IPS-11a (cell line): Measurements from ENCODE around the gene VIPR1.

Experiments used
- H3K4me3 ChIP-seq: one replicate; pipeline ENCODE4 v1.5.1; 2013; ENCODE audit warnings: low read depth, low read length, control low read depth

The VIPR1 gene

GRCh38 chr3:42509111-42509510, 6.7 kb downstream of the VIPR1 start:
- no peak overlapping the region for H3K4me3 ChIP-seq

GRCh38 chr3:42510325-42510724, 7.9 kb downstream of the VIPR1 start:
- H3K4me3 ChIP-seq = no peak overlapping the region

- H3K4me3 ChIP-seq = no peak overlapping the region
Measured at GRCh38 chr3:42511201-42511600, 8.8 kb downstream of the VIPR1 start.

- no peak overlapping the region for H3K4me3 ChIP-seq
Measured at GRCh38 chr3:42511736-42512135, 9.3 kb downstream of the VIPR1 start.

GRCh38 chr3:42513121-42513520, 10.7 kb downstream of the VIPR1 start:
- H3K4me3 ChIP-seq = no peak overlapping the region

GRCh38 chr3:42513521-42513920, 11.1 kb downstream of the VIPR1 start:
- no peak overlapping the region for H3K4me3 ChIP-seq

- no peak overlapping the region for H3K4me3 ChIP-seq
Measured at GRCh38 chr3:42514876-42515275, 12.4 kb downstream of the VIPR1 start.

- H3K4me3 ChIP-seq = no peak overlapping the region
Measured at GRCh38 chr3:42515391-42515916, 13.0 kb downstream of the VIPR1 start.

GRCh38 chr3:42515976-42516375, 13.5 kb downstream of the VIPR1 start:
- no peak overlapping the region for H3K4me3 ChIP-seq

- H3K4me3 ChIP-seq = no peak overlapping the region
Measured at GRCh38 chr3:42516443-42516842, 14.0 kb downstream of the VIPR1 start.

- H3K4me3 ChIP-seq = no peak overlapping the region
Measured at GRCh38 chr3:42517117-42517516, 14.7 kb downstream of the VIPR1 start.

- H3K4me3 ChIP-seq = no peak overlapping the region
Measured at GRCh38 chr3:42518800-42519567, 16.5 kb downstream of the VIPR1 start.

GRCh38 chr3:42519568-42519962, 17.1 kb downstream of the VIPR1 start:
- H3K4me3 ChIP-seq = no peak overlapping the region

- H3K4me3 ChIP-seq = no peak overlapping the region
Measured at GRCh38 chr3:42520336-42520735, 17.9 kb downstream of the VIPR1 start.

GRCh38 chr3:42520906-42521305, 18.5 kb downstream of the VIPR1 start:
- H3K4me3 ChIP-seq = no peak overlapping the region

- H3K4me3 ChIP-seq = no peak overlapping the region
Measured at GRCh38 chr3:42524751-42525150, 22.3 kb downstream of the VIPR1 start.

GRCh38 chr3:42525212-42525611, 22.8 kb downstream of the VIPR1 start:
- H3K4me3 ChIP-seq = no peak overlapping the region

GRCh38 chr3:42525736-42526345, 23.4 kb downstream of the VIPR1 start:
- no peak overlapping the region for H3K4me3 ChIP-seq

- no peak overlapping the region for H3K4me3 ChIP-seq
Measured at GRCh38 chr3:42526616-42527367, 24.3 kb downstream of the VIPR1 start.

- H3K4me3 ChIP-seq = no peak overlapping the region
Measured at GRCh38 chr3:42527368-42527917, 25.0 kb downstream of the VIPR1 start.

- H3K4me3 ChIP-seq = no peak overlapping the region
Measured at GRCh38 chr3:42529468-42529867, 27.0 kb downstream of the VIPR1 start.
